H1 (cell line): Measurements from ENCODE around the gene VSIG10L. TPM values are rescaled to one million over a fixed set of nuclear protein-coding genes. Genes with fewer than 3 reads are reported as not detected.

ENCODE experiments used
- CTCF ChIA-PET: fragments of 300-600 bp; sonication (Branson Sonifier 250); formaldehyde crosslinking; loops from one replicate; lab custom pipeline; 2021; ENCODE audit not compliant: partially characterized antibody; lab: Charles Lee
- POLR2A ChIA-PET: fragments of 300-600 bp; sonication (Branson Sonifier 250); formaldehyde crosslinking; loops from one replicate; lab custom pipeline; 2021; ENCODE audit warnings: inconsistent platforms; ENCODE audit not compliant: partially characterized antibody; lab: Charles Lee
- DNase-seq, 2 experiments: peaks; one replicate each; pipeline versions ENCODE4 v3.0.0 to v3.0.0-alpha.2; 2010 to 2022; ENCODE audit warnings: low spot score in 2 of 2, low read depth in 1 of 2, mixed read lengths in 1 of 2
- FAIRE-seq: peaks from 2 replicates; lab custom pipeline; 2011; peaks lifted over from hg19 to GRCh38; lab: Jason Lieb, UNC
- H2AFZ ChIP-seq: 2 replicates; pipeline ENCODE4 v1.8.1; 2012; ENCODE audit warnings: low read length, inconsistent platforms
- H2AK5ac ChIP-seq: 2 replicates; pipeline ENCODE4 v1.6.1; 2013; ENCODE audit warnings: low read depth, low read length
- H2BK120ac ChIP-seq: replicated peaks from 2 replicates; pipeline ENCODE3; 2013; ENCODE audit warnings: low read depth, low read length, inconsistent platforms
- H2BK12ac ChIP-seq: 2 replicates; pipeline ENCODE4 v1.6.1; 2013; ENCODE audit warnings: low read depth, low read length
- H2BK15ac ChIP-seq: 2 replicates; pipeline ENCODE4 v1.6.1; 2013; ENCODE audit warnings: low read length
- H2BK20ac ChIP-seq: 2 replicates; pipeline ENCODE4 v1.6.1; 2013; ENCODE audit warnings: low read length
- H2BK5ac ChIP-seq: 2 replicates; pipeline ENCODE4 v1.6.1; 2013; ENCODE audit warnings: low read depth, low read length
- H3K14ac ChIP-seq: 2 replicates; pipeline ENCODE4 v1.6.1; 2013; ENCODE audit warnings: inconsistent platforms; ENCODE audit not compliant: insufficient read length
- H3K18ac ChIP-seq: 2 replicates; pipeline ENCODE4 v1.6.1; 2013; ENCODE audit warnings: low read length; ENCODE audit errors: extremely low read depth
- H3K23ac ChIP-seq: 2 replicates; pipeline ENCODE4 v1.6.1; 2013; ENCODE audit warnings: inconsistent platforms; ENCODE audit not compliant: insufficient read length
- H3K23me2 ChIP-seq: 2 replicates; pipeline ENCODE4 v1.6.1; 2013; ENCODE audit warnings: low read depth, low read length
- H3K27ac ChIP-seq: 2 replicates; pipeline ENCODE4 v1.6.1; 2011; ENCODE audit warnings: low read depth, low read length, inconsistent platforms
- H3K27me3 ChIP-seq, 4 experiments: replicated peaks in 1 of 4; 1 replicate in 1 of 4; 2 replicates in 3 of 4; pipeline versions ENCODE4 v1.6.1 to v1.8.1; 2011 to 2013; ENCODE audit warnings: low read length in 3 of 4, mild to moderate bottlenecking in 3 of 4, inconsistent platforms in 2 of 4, mixed read lengths in 2 of 4, moderate library complexity in 1 of 4; ENCODE audit not compliant: control insufficient read depth in 3 of 4, insufficient read depth in 3 of 4; ENCODE audit errors: extremely low read depth in 1 of 4
- H3K36me3 ChIP-seq, 4 experiments: 2 replicates each; pipeline versions ENCODE4 v1.6.1 to v1.8.1; 2011 to 2013; ENCODE audit warnings: mild to moderate bottlenecking in 4 of 4, low read length in 3 of 4, moderate library complexity in 2 of 4, control low read depth in 1 of 4, inconsistent platforms in 1 of 4; ENCODE audit not compliant: insufficient read depth in 4 of 4, control insufficient read depth in 2 of 4
- H3K4ac ChIP-seq: replicated peaks from 2 replicates; pipeline ENCODE3; 2013; ENCODE audit warnings: low read length, low read depth, mixed read lengths, inconsistent platforms; ENCODE audit not compliant: insufficient read length
- H3K4me1 ChIP-seq, 4 experiments: replicated peaks in 1 of 4; 1 replicate in 1 of 4; 2 replicates in 3 of 4; pipeline versions ENCODE4 v1.6.1 to v1.8.1; 2011 to 2013; ENCODE audit warnings: low read length in 3 of 4, inconsistent platforms in 2 of 4, mixed read lengths in 1 of 4; ENCODE audit not compliant: insufficient read depth in 4 of 4, control insufficient read depth in 3 of 4
- H3K4me2 ChIP-seq, 2 experiments: 2 replicates each; pipeline versions ENCODE4 v1.6.1 to v1.8.1; 2011 to 2013; ENCODE audit warnings: low read depth in 2 of 2, low read length in 2 of 2, control low read depth in 1 of 2, inconsistent platforms in 1 of 2, mild to moderate bottlenecking in 1 of 2; ENCODE audit not compliant: insufficient read depth in 1 of 2
- H3K4me3 ChIP-seq, 4 experiments: fragments of 200-600, 300-600 bp in 1 of 4; sonication (generic), shearing (Covaris generic), sonication (Bioruptor Twin) in 1 of 4; 2 replicates each; pipeline versions ENCODE4 v1.5.1 to v1.8.1; 2011 to 2016; ENCODE audit warnings: low read length in 4 of 4, low read depth in 3 of 4, control low read depth in 2 of 4, inconsistent platforms in 2 of 4, mild to moderate bottlenecking in 2 of 4, mixed read lengths in 1 of 4, moderate library complexity in 1 of 4; ENCODE audit not compliant: insufficient read depth in 2 of 4; ENCODE audit errors: extremely low read depth in 1 of 4
- H3K56ac ChIP-seq: replicated peaks from 2 replicates; pipeline ENCODE3; 2013; ENCODE audit warnings: low read depth, mild to moderate bottlenecking, mixed read lengths, low read length, inconsistent platforms; ENCODE audit not compliant: insufficient read length
- H3K79me1 ChIP-seq: 2 replicates; pipeline ENCODE4 v1.6.1; 2013; ENCODE audit warnings: low read depth, low read length, control low read depth
- H3K79me2 ChIP-seq, 2 experiments: 2 replicates each; pipeline versions ENCODE4 v1.6.1 to v1.8.1; 2012 to 2013; ENCODE audit warnings: low read length in 2 of 2, mild to moderate bottlenecking in 2 of 2, inconsistent platforms in 1 of 2; ENCODE audit not compliant: insufficient read depth in 2 of 2, control insufficient read depth in 1 of 2
- H3K9ac ChIP-seq, 4 experiments: replicated peaks in 1 of 4; 1 replicate in 1 of 4; 2 replicates in 3 of 4; pipeline versions ENCODE4 v1.6.1 to v1.8.1; 2011 to 2013; ENCODE audit warnings: low read depth in 3 of 4, low read length in 3 of 4, control low read depth in 2 of 4, mild to moderate bottlenecking in 2 of 4, moderate library complexity in 2 of 4, inconsistent platforms in 1 of 4; ENCODE audit errors: extremely low read depth in 1 of 4
- H3K9me3 ChIP-seq, 2 experiments: 2 replicates each; pipeline versions ENCODE4 v1.6.1 to v1.8.1; 2012 to 2013; ENCODE audit warnings: mild to moderate bottlenecking in 2 of 2, moderate library complexity in 2 of 2, control low read depth in 1 of 2, inconsistent platforms in 1 of 2, low read depth in 1 of 2, low read length in 1 of 2, mixed read lengths in 1 of 2; ENCODE audit not compliant: insufficient read depth in 2 of 2
- H4K20me1 ChIP-seq, 2 experiments: replicated peaks in 1 of 2; 2 replicates each; pipeline versions ENCODE3 to v1.8.1; 2011 to 2013; ENCODE audit warnings: inconsistent platforms in 2 of 2, low read length in 2 of 2, mild to moderate bottlenecking in 1 of 2; ENCODE audit not compliant: insufficient read depth in 2 of 2, control insufficient read depth in 1 of 2
- H4K5ac ChIP-seq: 2 replicates; pipeline ENCODE4 v1.6.1; 2013; ENCODE audit warnings: low read length, low read depth, mixed read lengths, inconsistent platforms; ENCODE audit not compliant: insufficient read length
- H4K8ac ChIP-seq: 2 replicates; pipeline ENCODE4 v1.8.0; 2013; ENCODE audit warnings: mild to moderate bottlenecking, moderate library complexity, low read length, inconsistent platforms; ENCODE audit not compliant: insufficient read depth; ENCODE audit errors: extremely low read depth
- H4K91ac ChIP-seq: replicated peaks from 2 replicates; pipeline ENCODE3; 2013; ENCODE audit warnings: low read length, mixed read lengths, inconsistent platforms; ENCODE audit not compliant: insufficient read length
- CBX5 ChIP-seq: fragments of 300-800, 300-1000 bp; sonication (generic); IDR thresholded peaks from 2 replicates; pipeline ENCODE4 v1.7.1; 2016; ENCODE audit warnings: antibody characterized with exemption, low read length, low read depth
- CHD1 ChIP-seq: IDR thresholded peaks from 2 replicates; pipeline ENCODE4 v1.6.1; 2012; ENCODE audit warnings: low read depth, low read length, improper control_type of control experiment
- CREB1 ChIP-seq: IDR thresholded peaks from 2 replicates; pipeline ENCODE4 v1.6.1; 2012; ENCODE audit warnings: inconsistent platforms
- HDAC2 ChIP-seq, 2 experiments: fragments of 300-600 bp in 1 of 2; sonication (generic) in 1 of 2; IDR thresholded peaks; 2 replicates each; pipeline ENCODE4 v1.6.1; 2011 to 2012; ENCODE audit warnings: low read depth in 2 of 2, low read length in 2 of 2, mild to moderate bottlenecking in 2 of 2, moderate library complexity in 2 of 2, borderline replicate concordance in 1 of 2, inconsistent platforms in 1 of 2
- SIX5 ChIP-seq: IDR thresholded peaks from 2 replicates; pipeline ENCODE4 v1.6.1; 2011; ENCODE audit warnings: mild to moderate bottlenecking, low read depth, low read length
- TCF12 ChIP-seq: IDR thresholded peaks from 2 replicates; pipeline ENCODE4 v1.6.1; 2011; ENCODE audit warnings: low read depth, mild to moderate bottlenecking, low read length
- WGBS, 2 experiments: shearing (Covaris generic) in 1 of 2; methylation state at CpG; one replicate each; pipeline versions ENCODE4 v1.1.6 to v1.1.7; 2013 to 2015; ENCODE audit warnings: low lambda C conversion rate in 2 of 2, mixed read lengths in 2 of 2, inconsistent platforms in 1 of 2, low coverage in 1 of 2, missing lambda C conversion rate in 1 of 2; ENCODE audit not compliant: insufficient replicate concordance in 2 of 2, insufficient coverage in 1 of 2, insufficient read length in 1 of 2; ENCODE audit errors: extremely low coverage in 1 of 2, missing lambda C conversion rate in 1 of 2; 5-methylcytosine and 5-hydroxymethylcytosine counted together
- polyA plus RNA-seq, 7 experiments: library from polyadenylated mRNA; depleted of rRNA in 3 of 7; stranded (reverse) in 5 of 7; unstranded in 2 of 7; fragments of >200 nt in 5 of 7; fragments of 200-250 nt in 2 of 7; gene quantifications; 1 replicate in 5 of 7; 2 replicates in 1 of 7; 4 replicates in 1 of 7; pipeline versions ENCODE4 v1.2.1 to v1.2.3, GENCODE V29; 2011 to 2013; ENCODE audit warnings: missing spikeins in 2 of 7, mixed read lengths in 2 of 7
- total RNA-seq: library from RNA; stranded (reverse); fragmentation: NEBNext Ultra II Directional; extraction: Animal tissue kit (Norgen Biotek cat#: 25700); gene quantifications from 2 replicates; pipeline ENCODE4 v1.2.1, GENCODE V29; 2021

The VSIG10L gene
- total and polyA plus RNA-seq, 2 of the 8 experiments (the other 6 are each of a cell fraction or from before 2014, with no cell fraction given), result 10.3 to 10.4 TPM

GRCh38 chr19:51370230-51370629 lies 28.3 kb upstream of the VSIG10L start:
- Histone ChIP-seq H2BK20ac (no peak overlapping the region), H4K20me1 (no peaks in the 10 kb centered on the region), H2BK120ac (no peak overlapping the region), H2BK5ac (no peak overlapping the region), H3K14ac (no peak overlapping the region), H3K36me3 (no peaks in the 10 kb centered on the region), H3K79me1 (no peaks in the 10 kb centered on the region), H2AFZ (no peak overlapping the region), H3K27ac (no peak overlapping the region), H2BK12ac (0 out of 2 replicates have a peak overlapping the region, but pooled peaks have one; percentile 60), H3K9ac (no peak overlapping the region), H3K23ac (no peak overlapping the region), H4K8ac (no peak overlapping the region), H3K9me3 (no peaks in the 10 kb centered on the region), H2AK5ac (0 out of 2 replicates have a peak overlapping the region, but pooled peaks have one; percentile 65), H4K91ac (no peak overlapping the region), H2BK15ac (peak overlapping the region; percentile 81; the same call in 1 of the 2 replicates), H3K79me2 (no peaks in the 10 kb centered on the region), H4K5ac (no peak overlapping the region), H3K27me3 (no peaks in the 10 kb centered on the region; a peak in 2 of 7 replicates), H3K18ac (no peak overlapping the region), H3K4me1 (peaks cover 0 to 17% (median 10%) of the 10 kb centered on the region in 4 experiments; a peak in 6 of 7 replicates), H3K23me2 (peaks cover 22% of the 10 kb centered on the region), H3K56ac (no peak overlapping the region), H3K4ac (no peak overlapping the region), H3K4me2 (no peak overlapping the region), H3K4me3 (no peak overlapping the region)
- WGBS, 2 experiments, result 87% methylated on average over 4 of the region's 4 CpGs; no CpG with 5 or more reads in 1 of the 2 experiments
- CTCF ChIA-PET, result interaction anchor here (0.6 to 1.3 kb wide), 7 partner anchors 17 to 212 kb away, joined by 3 to 5 read pairs (median 4); partner anchors contain the start of genes LIM2 and SIGLEC10
- no peak for FAIRE-seq
- no peak for DNase-seq
- POLR2A ChIA-PET, result interaction anchor here (1.3 kb wide), 1 partner anchor 29 kb away, joined by 3 read pairs; the partner anchor contains the start of gene VSIG10L
- TF ChIP-seq CREB1 (no peak), TCF12 (no peak), CBX5 (no peak), HDAC2 (IDR thresholded peaks at IDR 0.05; ENCODE audit: borderline replicate concordance in 1 of 2, low read depth in 2 of 2, low read length in 2 of 2) (no peak), CHD1 (no peak), SIX5 (no peak)
